ENCODE results near the gene TNS1.

Gene TNS1

DNA sequence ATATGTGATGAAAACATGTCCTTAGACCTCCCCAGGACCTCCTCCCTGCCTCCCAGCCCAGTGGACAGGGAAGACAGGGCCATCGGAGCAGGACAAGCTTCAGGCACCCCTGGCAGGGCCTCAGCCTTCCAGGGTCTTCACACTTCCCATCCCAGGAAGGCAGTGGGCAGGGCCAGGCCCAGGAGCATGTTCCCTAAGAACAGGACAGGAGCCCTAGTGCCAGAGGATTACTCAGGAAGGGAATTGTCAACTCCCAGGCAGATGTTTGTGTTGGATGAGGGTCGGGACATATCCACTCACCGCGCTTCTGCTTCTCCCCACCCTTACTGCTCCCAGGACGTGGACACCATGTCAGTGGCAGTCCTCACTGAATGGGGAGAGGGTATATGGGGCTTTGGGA, 138.9 kb downstream of the TNS1 start:
- DNase-seq: no peak

DNA sequence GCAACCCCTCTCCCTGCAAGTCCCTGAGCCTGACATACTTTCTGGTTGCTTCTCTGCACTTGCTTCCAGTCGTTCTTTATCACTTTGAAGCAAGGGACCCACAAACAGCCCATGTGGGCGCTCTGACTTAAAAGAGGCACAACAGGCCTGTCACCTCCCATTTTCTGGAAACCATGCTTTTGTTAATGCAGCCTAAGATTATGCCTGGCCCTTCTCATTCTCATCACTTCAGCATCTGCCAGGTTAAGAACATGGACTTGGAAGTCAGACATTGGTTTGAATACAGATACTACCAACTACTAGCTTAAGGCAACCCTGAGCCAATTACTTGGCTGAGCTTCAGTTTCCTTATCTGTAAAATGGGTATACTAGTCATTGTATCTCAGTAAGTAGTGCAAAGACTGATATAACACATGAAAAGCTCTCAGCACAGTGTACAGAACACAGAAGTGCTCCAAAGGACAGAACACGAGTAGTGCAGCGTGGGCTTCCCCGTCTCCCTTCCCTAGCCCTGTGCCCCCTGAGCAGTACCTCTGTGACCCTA, 141.4 kb downstream of the TNS1 start:
- no peak for DNase-seq

DNA sequence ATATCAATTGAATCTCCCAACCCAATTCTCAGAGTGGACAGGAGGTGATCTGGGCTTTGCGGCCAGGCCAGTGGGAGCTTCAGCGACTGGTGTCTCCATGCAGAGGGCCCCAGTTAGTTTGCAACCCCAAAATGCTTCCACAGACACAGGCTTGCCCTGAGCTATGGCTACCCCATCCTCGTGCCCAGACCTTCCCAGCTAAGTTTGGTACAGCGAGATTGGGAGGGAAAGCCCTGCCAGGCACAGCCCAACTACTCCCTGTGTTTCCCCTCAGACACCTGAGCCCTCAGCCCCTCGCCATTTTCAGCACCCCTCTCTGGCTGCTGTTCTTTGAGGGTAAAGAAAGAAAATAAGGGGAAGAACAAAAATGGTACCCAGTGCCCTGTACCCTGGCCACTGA, 142.9 kb downstream of the TNS1 start:
- DNase-seq: no peak

DNA sequence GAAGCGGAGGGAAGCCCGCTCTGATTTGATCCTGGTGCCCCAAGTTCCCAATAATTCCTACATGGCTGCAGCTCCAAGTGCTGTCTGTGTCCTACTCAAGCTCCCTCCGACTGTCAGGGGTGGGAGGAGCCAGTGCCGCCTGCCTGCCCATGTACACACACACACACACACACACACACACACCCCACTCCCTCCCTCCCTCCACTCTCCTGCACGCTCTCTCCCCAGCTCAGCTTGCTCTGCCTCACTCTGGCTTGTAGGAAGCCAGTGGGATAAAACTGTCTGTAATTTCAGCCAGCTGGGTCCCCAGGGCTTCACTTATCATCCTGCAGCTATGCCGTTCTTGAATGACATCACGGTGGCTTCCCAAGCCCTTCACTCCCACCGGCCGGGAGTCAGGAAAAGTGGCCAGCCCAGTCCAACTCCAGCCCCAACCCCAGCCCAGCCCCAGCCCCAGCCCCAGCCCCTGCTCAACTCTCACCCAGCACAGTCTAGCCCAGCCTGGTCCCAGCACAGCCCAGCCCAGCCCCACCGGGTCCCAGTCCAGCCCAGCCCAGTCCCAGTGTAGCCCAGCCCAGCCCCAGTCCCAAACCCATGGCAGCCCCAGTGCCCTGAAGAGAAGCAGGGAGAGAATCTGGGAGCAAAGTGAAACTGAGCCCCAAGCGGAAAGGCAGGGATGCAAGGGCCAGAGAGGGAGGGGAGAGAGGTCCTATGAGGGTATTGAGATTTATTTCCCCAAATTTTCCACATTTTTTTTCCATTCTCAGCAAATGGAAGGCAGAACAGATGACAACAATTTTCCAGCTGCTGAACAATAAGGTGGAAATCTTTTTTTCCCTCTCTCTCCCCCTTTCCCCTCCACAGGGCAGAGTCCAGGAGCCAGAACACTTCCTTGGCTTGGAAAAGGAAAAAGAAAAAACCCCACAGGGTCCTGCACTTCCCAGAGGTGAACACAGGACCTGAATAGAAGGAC, 144.0 kb downstream of the TNS1 start:
- DNase-seq: no peak

DNA sequence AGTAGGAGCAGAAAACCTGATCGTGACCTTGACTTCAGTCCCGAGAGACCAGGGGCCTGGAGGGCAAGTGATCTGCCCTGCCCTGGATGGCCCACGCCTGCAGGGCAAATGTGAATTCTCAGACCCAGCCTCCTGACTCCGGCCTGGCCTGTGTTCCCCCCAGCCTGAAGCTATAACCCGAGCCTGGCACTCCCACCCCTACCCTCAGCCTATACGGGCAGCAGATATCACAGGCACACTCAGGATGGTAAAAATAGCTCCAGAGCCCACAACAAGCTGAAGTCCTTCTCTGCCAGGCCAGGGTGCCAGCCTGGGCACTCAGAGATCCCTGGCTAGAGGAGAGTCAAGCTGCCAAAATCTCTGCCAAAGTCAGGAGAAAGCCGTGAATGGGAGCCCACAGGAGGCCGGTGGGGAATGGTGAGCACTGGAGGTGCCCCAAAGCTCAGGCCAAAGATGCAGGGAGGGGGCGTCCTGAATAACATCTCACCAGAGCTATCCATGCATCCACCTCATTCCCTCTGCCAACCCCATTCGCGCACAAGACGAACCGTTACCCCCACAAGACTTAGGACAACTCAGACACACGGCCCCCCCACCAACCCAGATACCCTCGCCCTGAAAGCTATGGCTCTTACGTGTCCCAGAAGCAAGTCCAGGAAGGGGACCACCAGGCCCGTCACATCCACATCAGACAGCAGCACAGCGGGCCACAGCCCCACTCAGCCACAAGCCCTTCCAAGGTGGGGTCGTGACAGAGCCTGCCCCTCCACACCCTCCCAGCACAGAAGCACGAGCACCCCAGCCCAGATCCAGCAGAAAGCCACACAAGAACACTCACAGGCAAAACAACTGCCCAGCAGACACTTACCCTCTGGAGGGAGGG, 144.9 kb downstream of the TNS1 start:
- no peak for DNase-seq

DNA sequence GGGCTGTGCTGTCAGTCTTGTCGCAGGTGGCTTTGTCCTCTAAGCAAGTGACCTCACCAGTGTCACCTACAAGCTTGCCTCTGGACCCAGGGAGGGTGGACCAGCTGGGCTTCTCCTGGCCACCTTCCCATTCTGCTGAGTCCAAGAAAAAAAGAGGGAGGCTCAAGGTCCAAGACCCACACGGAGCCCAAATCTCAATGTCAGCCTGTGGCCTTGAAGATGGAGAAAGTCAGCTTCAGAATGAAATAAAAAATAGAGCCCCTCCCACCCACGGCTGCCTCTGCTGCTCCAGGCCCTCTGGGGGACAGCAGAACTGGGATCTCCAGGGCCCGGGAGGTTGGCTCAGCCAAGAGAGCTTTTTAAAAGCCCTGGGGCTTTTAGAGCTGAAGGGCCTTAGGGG, 145.9 kb downstream of the TNS1 start:
- DNase-seq: no peak

DNA sequence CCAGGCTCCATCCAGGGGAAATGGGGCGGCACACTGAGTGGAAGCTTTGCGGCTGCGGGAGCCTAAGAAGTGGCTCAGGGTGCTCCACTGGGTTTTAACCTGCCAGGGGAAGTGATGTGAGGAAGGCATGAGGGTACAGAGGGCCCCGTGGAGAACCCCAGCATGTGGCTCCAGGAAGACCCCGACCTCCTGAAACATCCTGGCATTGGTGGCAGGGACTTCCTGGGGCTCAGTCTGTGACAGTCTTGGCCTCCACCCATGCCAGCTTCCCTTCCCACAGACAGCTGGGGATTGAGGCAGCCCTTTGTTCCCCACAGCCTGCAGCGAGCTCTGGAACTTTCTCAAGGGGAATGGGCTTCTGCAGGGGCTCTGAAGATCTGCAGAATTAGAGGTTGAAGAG, 146.6 kb downstream of the TNS1 start:
- DNase-seq: no peak

DNA sequence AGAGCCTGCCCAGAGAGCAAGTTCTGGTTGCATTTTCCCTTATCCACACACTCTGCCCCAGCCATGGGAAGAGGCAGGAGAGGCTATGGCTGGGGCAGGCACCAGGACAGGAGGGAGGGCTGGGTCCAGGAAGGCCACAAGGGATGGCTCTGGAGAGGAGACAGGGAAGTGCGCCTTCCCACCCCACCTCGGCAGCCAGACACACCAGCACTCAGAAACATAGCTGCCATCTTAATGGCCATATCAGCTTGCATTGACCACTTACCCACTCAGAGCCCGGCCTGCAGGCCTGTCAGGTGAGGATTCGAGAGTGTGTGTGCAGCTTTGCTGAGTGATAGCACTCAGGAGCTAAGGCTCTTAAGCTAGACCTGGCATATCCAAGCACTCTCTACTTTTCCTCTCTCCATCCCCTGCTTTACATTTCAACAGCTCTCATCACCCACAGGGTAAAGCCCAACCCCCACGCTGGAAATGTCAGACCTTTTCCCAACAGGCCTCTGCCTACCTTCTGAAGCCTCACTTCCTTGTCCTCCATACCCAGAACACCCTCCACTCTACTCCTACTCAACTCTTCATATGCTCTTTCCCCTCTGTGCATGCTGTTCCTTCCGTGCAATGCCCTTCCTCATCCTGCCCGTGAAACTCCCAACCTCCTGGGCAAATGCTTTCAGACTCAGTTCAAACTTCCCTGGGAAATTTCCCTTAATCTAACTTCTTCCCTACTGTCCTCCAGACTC, 147.9 kb downstream of the TNS1 start:
- no peak for DNase-seq

DNA sequence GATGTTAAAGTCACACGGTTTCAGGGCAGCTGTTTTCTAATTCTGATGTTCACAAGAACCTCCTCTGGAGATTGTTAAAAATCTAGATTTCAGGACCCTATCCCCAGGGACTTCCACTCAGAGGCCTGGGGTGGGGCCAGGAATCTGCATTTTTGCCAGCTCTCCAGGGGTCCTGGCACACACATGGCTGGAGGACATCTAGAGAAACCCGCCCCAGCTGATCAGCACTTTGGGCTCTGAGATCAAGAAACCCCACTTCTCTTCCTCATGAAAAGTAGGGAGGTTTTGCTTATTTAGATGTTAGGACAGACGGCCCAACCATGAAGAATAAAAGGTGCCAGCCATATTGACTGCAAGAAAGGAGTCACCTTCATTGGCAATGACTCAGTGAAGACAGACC, 148.8 kb downstream of the TNS1 start:
- no peak for DNase-seq

DNA sequence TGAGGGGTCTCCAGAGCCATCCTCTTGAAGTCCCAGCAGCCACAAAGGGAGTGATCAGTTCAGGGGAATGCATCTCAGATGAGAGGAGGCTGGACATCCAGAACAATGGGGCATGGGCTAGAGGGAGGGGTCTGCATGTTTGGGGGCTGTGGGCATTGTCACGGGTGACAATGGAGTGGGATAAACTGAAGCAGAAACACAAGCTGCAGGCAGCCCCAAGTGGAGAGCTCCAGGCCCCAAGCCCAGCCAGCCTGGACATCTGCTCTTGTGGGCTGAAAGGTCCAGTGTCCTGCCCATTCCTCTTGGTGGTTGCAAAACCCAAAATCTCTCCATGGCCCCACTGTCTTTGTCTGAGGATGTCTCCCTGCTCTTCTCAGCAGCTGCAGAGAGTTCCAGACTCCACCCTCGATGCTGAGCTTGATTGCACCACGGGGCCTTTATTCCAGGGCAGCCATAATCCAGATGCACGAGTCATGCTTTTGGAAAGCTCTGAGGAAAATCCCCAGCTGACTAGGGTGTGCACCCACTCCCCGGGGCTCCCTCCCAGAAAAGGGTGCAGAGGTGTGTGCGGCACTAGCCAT, 149.4 kb downstream of the TNS1 start:
- no peak for DNase-seq

DNA sequence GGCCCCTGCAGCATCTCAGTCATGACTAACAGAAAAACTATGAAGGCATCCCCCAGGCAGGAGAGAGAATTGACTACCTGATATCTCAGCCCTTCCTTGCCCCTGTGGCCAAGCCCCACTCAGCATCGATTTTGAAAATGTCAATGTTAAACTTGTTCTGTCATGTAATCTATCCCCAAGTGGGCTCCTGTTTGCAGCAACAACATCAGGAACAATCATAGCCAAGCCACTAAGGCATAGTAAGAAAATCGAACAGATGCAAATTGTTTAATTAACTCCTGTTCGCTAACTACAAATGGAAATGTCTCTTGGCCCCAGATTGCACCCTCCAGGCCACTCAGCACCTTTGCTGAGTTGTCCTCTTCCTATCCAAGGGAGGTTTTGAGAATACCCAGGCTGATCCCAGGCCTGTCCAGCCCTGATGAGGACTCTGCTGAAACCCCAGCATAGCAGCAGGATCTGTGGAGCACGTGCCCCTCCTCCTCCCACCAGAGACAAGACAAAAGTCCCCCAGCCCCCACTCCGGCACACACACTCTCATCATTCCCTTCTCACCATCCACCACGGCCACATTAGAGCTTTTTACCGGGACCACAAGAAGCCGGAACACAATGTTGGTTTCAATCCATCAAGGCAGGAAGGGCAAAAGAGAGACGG, 150.1 kb downstream of the TNS1 start:
- no peak for DNase-seq

DNA sequence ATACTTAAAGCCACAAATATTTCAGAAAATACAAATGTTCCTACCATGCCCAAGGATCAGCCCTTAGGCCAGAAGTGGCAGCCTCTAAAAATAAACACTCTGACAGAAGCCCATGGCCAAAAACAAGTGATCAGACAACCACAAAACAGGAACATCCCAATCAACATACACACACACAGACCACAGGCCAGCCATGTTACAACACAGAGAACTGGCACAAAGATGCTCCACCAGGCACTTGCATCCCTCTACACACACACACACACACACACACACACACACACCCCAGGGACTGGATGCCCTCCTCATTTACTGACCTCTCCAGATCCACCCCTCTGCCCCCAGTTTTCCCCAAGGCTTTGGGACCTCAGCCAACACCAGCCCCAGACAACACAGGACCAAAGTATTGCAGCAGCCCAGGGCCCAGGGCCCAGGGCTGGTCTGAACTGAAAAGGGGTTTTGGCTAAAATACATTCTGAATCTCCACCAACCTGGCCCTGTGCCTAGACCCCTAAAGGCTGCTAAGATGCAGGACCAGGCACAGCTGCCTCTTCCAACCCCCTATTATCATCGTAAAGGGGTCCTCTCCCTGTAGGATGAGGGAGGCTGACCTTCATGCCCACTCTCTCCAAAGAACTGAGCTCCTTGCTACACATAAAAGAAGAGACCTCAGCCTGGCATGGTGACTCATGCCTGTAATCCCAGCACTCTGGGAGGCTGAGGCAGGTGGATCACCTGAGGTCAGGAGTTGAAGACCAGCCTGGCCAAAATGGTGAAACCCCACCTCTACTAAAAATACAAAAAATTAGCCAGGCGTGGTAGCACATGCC, 151.4 kb downstream of the TNS1 start:
- DNase-seq: no peak

DNA sequence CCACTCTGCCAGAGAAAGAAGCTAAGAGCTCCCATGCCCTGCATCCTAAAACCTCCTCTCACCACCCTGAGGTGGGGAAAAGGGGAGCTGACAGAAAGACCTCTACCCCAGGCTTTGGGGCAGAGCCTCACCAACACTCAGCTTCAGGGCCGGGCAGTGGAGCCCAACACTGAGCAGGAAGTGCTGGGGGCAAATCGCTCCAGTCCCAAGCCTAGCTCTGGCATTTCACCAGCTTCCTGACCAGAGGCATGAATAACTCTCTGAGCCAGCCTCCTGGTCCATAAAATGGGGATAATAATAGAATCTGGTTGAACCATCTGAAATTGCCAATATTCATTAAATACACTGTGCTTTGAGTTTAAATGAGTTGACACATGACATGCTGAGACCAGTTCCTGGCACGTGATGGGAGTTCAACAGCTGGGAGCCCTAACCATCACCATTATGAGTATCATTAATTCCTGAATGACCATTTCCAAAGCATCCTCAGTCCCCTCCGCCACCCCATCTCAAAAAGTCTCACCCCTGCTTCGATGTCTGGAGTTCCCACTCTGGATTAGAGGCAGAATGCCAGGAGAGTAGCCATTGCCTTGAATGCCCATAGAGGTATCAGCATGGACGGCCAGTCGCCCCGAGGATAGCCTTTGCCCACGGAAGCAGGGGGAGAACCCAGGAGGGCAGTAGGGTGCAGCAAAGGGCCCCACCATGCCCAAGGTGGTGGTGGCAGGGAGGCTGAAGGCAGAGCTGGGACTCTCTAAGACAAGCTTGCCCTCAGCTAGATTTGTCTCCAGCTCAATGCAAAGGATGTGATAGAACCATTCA, 153.4 kb downstream of the TNS1 start:
- DNase-seq: no peak

DNA sequence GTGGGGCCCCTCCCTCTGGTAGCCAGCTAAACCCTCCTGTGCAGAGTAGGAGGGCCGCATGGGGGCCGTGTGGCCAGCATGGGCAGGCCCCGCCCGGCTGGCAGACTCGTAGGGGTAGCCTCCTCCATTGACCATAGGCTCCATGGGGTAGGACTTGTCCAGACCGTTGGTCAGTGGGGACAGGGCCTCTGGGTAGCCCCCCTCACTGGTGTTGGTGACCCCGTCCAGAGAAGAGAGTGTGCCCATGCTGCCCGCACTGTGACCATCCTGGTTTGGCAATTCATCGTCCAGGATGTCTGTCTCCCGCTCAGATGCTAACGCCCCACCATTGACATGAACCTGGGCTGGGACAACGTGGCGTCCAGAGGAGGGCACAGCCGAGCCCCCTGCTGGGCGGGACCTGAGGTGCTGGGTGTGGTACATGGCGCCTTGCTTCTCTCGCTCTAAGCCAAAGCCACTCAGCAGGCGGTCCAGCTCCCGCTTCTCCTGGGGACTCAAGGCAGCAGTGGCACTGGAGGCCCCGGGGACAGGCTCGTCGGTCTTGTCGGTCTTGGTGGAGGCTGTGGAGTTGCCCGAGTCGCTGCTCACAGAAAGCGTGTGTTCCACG, 154.3 kb downstream of the TNS1 start:
- no peak for DNase-seq

DNA sequence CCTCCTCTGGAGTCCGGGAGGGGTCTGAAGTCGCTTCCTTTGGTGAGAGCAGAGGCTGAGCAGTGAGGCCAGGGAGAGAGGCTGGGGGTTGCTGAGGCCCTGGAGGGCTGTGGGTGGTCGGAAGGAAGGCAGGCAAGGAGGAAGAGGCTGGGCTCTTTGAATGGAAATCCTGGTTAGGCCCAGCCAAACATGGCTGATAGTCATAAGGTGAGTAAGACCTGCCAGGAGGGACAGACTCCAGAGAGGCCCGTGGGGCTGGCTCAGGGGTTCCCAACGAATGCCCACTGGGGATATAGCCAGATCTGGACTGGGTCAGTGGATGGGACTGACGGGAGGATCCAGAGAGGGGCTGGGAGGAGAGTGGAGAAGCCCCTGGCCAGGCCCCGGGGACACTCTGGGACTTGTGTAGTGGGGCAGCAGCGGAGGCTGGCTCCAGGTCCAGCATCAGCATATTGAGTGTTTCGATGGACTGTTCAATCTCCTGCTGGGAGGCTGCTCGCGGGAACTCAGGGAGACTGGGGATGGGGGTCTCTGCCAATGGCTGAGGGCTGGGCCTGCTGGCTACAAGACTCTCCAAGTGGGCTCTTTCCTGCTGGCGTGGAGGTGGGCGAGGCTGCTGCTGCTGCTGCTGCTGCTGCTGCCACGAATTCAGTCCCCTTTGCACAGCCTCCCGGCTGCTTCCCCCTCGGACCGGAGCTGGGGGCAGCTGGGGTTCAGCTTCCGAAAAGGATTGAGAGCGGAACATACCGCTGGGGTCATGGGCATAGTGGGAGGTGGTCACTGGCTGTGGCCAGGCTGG, 155.0 kb downstream of the TNS1 start:
- DNase-seq: no peak

DNA sequence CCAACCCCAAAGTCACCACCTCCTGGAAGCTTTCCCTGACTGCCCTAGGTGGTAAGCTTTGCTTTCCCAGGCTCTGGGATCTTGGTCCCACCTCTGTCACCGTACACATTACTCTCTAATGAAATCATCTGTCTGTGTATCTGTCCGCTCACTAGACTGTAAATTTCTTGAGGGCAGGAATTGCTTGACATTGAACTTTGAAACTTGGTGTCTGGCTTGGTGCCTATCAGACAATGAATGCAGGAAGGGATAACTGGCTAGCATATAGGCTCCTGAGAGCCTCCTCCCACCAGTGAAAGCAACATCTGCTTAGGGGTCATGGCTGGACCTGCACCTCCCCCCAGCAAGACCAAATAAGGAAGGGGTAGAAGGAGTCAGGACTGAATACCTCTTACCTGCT, 155.7 kb downstream of the TNS1 start:
- no peak for DNase-seq

DNA sequence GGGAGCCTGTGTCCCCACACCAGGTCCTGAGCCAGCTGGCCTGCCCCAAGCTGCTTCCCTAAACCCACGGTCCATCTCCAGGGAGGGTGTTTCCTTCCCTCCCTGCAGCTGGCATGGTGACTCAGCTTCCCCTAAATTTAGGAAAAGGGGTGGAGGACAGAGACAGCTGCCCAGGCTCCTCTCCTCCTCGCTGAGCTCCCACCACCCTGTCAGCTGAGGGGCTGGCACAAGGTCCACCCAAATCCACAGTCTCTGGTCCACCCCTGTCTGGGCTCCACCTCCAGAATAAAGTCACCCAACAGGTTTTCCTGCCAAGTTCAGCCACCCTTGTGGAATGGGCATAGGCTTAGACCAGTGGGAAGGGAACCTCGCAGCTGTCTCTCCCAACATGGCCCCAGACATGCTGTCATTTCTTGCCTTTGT, 156.5 kb downstream of the TNS1 start:
- no peak for DNase-seq

DNA sequence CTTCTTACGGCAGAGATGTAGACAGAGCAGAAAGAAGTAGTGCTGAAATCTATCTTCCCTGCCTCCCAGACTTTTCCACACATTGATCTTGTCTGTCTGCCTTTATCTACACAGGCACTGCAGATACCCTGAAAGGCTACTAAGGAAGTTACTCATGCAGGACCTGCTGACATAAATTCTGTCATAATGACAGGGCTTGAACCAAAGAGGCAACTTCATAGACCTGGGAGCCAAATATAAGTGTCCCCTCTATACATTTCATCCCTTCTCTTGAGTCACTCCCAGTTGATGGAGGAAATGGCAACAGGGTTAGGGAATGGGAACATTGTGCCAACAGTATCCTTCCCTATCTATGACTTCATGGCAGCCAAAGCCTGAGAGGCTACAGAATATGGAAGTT, 157.5 kb downstream of the TNS1 start:
- no peak for DNase-seq

DNA sequence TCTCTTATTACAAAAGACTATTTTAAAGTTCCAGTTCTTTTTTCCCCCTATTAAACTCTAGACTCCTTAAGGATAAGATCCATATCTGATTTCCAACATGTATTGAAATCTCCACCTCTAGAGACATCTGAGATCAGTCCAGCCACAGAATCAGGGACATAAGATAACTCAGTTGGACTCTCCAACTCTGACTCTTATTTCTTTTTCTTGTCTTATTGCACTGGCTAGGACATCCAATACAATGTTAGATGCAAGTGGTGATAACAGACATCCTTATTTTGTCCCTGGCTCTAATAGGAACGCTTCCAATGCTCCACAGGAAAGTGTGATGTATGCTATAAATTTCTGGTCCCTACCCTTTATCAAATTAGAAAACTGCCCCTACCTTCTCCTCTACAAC, 158.1 kb downstream of the TNS1 start:
- DNase-seq: no peak
